Measurements from ENCODE around the gene MAP4K2. TPM values are rescaled to one million over a fixed set of nuclear protein-coding genes. Genes with fewer than 3 reads are reported as not detected.

The MAP4K2 gene
- total RNA-seq, 2 experiments from 2014 or later, result 92.0 to 96.2 TPM

- Mint-ChIP-seq H3K9me3 (no peaks in the 10 kb centered on the region), H3K4me3 (peak overlapping the region; percentile 91), H3K27ac (peak overlapping the region; percentile 70), H3K27me3 (no peaks in the 10 kb centered on the region), H3K4me1 (peaks cover 21% of the 10 kb centered on the region), H3K36me3 (no peaks in the 10 kb centered on the region)
- ATAC-seq (ENCODE audit: low read depth), result no peak
- POLR2A ChIA-PET, result interaction anchor here (0.6 to 27.4 kb wide), 9 partner anchors 8 to 275 kb away, joined by 3 to 782 read pairs (median 5); partner anchors contain the start of genes EHD1, MEN1, RASGRP2 and SF1
- DNase-seq, result no peak
These were observed 40.8 kb upstream of the MAP4K2 start for GRCh38 chr11:64843686-64844329.

DNA sequence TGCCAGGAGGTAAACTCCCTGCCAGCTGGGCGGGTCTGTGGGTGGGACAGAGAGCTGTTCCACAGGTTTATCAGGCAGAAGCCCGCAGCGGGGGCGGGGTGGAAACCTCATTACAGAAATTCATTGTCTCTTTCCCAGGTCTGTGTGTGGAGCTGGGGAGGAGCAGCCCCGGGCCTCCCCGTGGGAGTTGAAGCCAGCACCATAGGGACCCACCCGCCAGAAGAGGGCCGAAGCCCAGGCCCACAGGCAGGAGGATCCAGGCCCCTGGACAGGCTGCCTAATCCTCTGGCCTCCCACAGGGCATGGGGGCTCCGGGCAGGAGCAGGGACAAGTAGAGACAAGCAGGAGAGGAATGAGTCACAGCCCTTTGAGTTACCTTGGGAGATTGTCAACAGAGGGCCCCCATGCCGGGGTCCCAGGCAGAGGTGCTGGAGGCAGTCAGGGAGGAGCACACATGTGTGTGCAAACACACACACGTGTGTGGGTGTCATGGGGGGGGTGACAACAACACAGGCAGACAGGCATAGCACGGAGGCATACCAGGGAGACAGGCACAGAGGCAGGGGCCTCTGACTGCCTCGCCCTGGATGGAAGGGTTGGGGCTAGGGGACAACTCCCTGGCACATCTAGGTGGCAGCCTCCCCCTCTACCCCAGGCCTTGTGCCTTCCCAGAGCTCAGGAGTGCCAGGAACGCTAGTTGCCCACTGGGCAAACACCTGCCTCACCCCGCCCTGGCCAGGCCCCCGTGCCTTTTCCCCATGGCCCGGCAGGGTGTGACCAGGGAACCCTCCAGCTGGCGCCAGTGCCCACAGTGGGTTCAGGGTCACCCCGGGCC, 40.1 kb upstream of the MAP4K2 start:
- Mint-ChIP-seq H3K9me3 (no peaks in the 10 kb centered on the region), H3K27me3 (no peaks in the 10 kb centered on the region), H3K27ac (no peak overlapping the region), H3K4me1 (peaks cover 15% of the 10 kb centered on the region), H3K4me3 (peak overlapping the region; percentile 91), H3K36me3 (no peaks in the 10 kb centered on the region)
- POLR2A ChIA-PET, result interaction anchor here (1.0 to 1.6 kb wide), 3 partner anchors 33 to 99 kb away, joined by 4 to 5 read pairs (median 5); partner anchors contain the start of genes MEN1, RASGRP2 and SF1
- no peak for DNase-seq
- no peak for ATAC-seq (ENCODE audit: low read depth)

- POLR2A ChIA-PET, result no interaction called here
- Mint-ChIP-seq H3K4me3 (no peak overlapping the region), H3K9me3 (no peaks in the 10 kb centered on the region), H3K27ac (no peak overlapping the region), H3K4me1 (peaks cover 13% of the 10 kb centered on the region), H3K27me3 (no peaks in the 10 kb centered on the region), H3K36me3 (no peaks in the 10 kb centered on the region)
- ATAC-seq (ENCODE audit: low read depth) (no peak), DNase-seq (no peak)
These were observed 39.3 kb upstream of the MAP4K2 start for GRCh38 chr11:64842366-64842759.

- H3K27ac Mint-ChIP-seq, result no peak overlapping the region
- H3K4me3 Mint-ChIP-seq, result no peak overlapping the region
- peaks cover 14% of the 10 kb centered on the region for H3K4me1 Mint-ChIP-seq
- DNase-seq (no peak), ATAC-seq (ENCODE audit: low read depth) (no peak)
- H3K27me3 Mint-ChIP-seq, result no peaks in the 10 kb centered on the region
- POLR2A ChIA-PET, result no interaction called here
- H3K9me3 Mint-ChIP-seq, result no peaks in the 10 kb centered on the region
- no peaks in the 10 kb centered on the region for H3K36me3 Mint-ChIP-seq
These were observed 38.8 kb upstream of the MAP4K2 start for GRCh38 chr11:64841592-64842365.

- no peak for DNase-seq
These were observed 37.1 kb upstream of the MAP4K2 start for GRCh38 chr11:64839887-64840782.

DNA sequence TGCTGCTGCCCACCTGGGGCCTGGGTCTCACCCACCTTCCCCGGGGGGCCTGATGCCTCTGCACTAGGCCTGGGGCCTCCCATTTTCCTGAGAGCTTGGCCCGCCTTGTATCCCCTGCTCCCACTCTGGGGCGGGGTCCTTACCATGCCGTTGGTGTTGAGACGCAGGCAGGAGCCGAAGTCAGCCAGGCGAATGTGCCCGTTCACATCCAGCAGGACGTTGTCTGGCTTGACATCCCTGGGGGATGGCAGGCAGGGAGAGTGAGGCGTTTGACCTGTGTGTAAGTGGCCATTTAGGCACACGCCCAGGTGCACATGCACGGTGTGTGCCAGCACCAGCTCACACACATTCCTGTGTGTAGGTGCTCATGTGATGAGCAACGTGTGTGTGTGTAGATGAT, 36.3 kb upstream of the MAP4K2 start:
- H3K27ac Mint-ChIP-seq, result no peak overlapping the region
- ATAC-seq (ENCODE audit: low read depth), result no peak
- POLR2A ChIA-PET, result no interaction called here
- no peaks in the 10 kb centered on the region for H3K36me3 Mint-ChIP-seq
- H3K4me1 Mint-ChIP-seq, result peaks cover 9% of the 10 kb centered on the region
- no peaks in the 10 kb centered on the region for H3K9me3 Mint-ChIP-seq
- H3K27me3 Mint-ChIP-seq, result no peaks in the 10 kb centered on the region
- H3K4me3 Mint-ChIP-seq, result no peak overlapping the region
- no peak for DNase-seq

More at GRCh38 chr11:64839887-64840782, 37.1 kb upstream of the MAP4K2 start:
- Mint-ChIP-seq H3K4me1 (peaks cover 11% of the 10 kb centered on the region), H3K9me3 (no peaks in the 10 kb centered on the region), H3K27ac (no peak overlapping the region), H3K4me3 (no peak overlapping the region), H3K27me3 (no peaks in the 10 kb centered on the region), H3K36me3 (no peaks in the 10 kb centered on the region)
- POLR2A ChIA-PET, result no interaction called here
- no peak for ATAC-seq (ENCODE audit: low read depth)

GRCh38 chr11:64838600-64839334, 35.8 kb upstream of the MAP4K2 start:
- no peaks in the 10 kb centered on the region for H3K36me3 Mint-ChIP-seq
- no peaks in the 10 kb centered on the region for H3K9me3 Mint-ChIP-seq
- POLR2A ChIA-PET, result no interaction called here
- H3K4me3 Mint-ChIP-seq, result no peak overlapping the region
- DNase-seq (no peak), ATAC-seq (ENCODE audit: low read depth) (no peak)
- H3K4me1 Mint-ChIP-seq, result peaks cover 7% of the 10 kb centered on the region
- H3K27me3 Mint-ChIP-seq, result no peaks in the 10 kb centered on the region
- no peak overlapping the region for H3K27ac Mint-ChIP-seq

DNA sequence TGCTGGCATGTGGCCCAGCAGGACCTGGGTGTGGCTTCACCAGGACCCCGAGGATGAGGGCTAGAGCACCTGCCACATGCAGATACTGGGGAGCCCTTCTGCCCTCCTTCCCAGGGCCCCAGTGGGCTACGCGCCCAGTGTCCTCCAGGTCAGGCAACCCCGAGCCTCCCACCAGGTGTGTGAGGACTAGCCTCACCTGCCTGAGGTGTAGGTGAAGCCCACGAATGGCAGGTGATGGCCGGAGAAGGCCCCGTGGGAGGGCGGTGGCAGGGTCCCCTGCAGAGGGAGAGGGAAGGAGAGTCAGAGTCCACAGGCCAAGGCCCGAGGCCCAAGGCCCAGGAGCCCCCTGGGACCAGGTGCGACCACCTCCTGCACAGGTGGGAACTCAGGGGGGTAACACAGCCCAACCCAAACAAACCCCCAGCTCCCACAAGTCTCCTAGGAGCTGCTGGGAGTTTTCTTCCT, 34.9 kb upstream of the MAP4K2 start:
- DNase-seq, result no peak
- ATAC-seq (ENCODE audit: low read depth), result no peak
- peaks cover 4% of the 10 kb centered on the region for H3K4me1 Mint-ChIP-seq
- H3K4me3 Mint-ChIP-seq, result no peak overlapping the region
- H3K36me3 Mint-ChIP-seq, result no peaks in the 10 kb centered on the region
- H3K27ac Mint-ChIP-seq, result no peak overlapping the region
- H3K27me3 Mint-ChIP-seq, result no peaks in the 10 kb centered on the region
- no peaks in the 10 kb centered on the region for H3K9me3 Mint-ChIP-seq
- POLR2A ChIA-PET, result no interaction called here

GRCh38 chr11:64836448-64837072, 33.5 kb upstream of the MAP4K2 start:
- H3K27ac Mint-ChIP-seq, result peak overlapping the region; percentile 60
- no peaks in the 10 kb centered on the region for H3K27me3 Mint-ChIP-seq
- ATAC-seq (ENCODE audit: low read depth) (no peak), DNase-seq (no peak)
- H3K4me1 Mint-ChIP-seq, result peaks cover 4% of the 10 kb centered on the region
- no peaks in the 10 kb centered on the region for H3K9me3 Mint-ChIP-seq
- no peak overlapping the region for H3K4me3 Mint-ChIP-seq
- no peaks in the 10 kb centered on the region for H3K36me3 Mint-ChIP-seq
- POLR2A ChIA-PET, result interaction anchor here (0.6 to 1.3 kb wide), 2 partner anchors 8 to 10 kb away, joined by 5 to 6 read pairs; partner anchors contain the start of gene CDC42BPG

- H3K9me3 Mint-ChIP-seq, result no peaks in the 10 kb centered on the region
- no peak overlapping the region for H3K27ac Mint-ChIP-seq
- H3K4me3 Mint-ChIP-seq, result no peak overlapping the region
- no peaks in the 10 kb centered on the region for H3K27me3 Mint-ChIP-seq
- POLR2A ChIA-PET, result interaction anchor here (0.6 to 1.3 kb wide), 2 partner anchors 9 to 10 kb away, joined by 5 to 6 read pairs; partner anchors contain the start of gene CDC42BPG
- ATAC-seq (ENCODE audit: low read depth), result no peak
- H3K4me1 Mint-ChIP-seq, result peaks cover 4% of the 10 kb centered on the region
- DNase-seq, result no peak
- H3K36me3 Mint-ChIP-seq, result no peaks in the 10 kb centered on the region
These were observed 32.8 kb upstream of the MAP4K2 start for GRCh38 chr11:64835616-64836447.
